ENCODE data around the gene HTR3D.

DNA sequence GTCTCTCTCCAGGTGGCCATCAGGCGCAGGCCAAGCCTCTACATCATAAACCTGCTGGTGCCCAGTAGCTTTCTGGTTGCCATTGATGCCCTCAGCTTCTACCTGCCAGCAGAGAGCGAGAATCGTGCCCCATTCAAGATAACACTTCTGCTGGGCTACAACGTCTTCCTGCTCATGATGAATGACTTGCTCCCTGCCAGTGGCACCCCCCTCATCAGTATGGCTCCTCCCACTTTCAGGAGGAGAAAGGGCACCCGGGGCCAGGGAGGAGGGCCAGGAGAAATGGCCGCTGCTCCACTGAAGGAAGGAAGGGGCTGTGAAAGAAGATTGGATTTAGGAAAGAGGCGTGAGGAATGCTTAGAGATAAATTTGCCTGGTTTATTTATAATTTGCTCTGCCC is 27.9 kb downstream of the HTR3D start:
- TF ChIP-seq NR2C2 (CRISPR knock-in tag; IDR thresholded peaks at IDR 0.05) (no peak), SMAD3 (CRISPR knock-in tag; IDR thresholded peaks at IDR 0.05; ENCODE audit: borderline replicate concordance) (no peak), ETV6 (CRISPR knock-in tag; IDR thresholded peaks at IDR 0.05) (no peak), ELF4 (CRISPR knock-in tag; IDR thresholded peaks at IDR 0.05; ENCODE audit: low read depth) (no peak), TEAD1 (CRISPR knock-in tag; IDR thresholded peaks at IDR 0.05) (no peak), OVOL2 (CRISPR knock-in tag; IDR thresholded peaks at IDR 0.05; ENCODE audit: borderline replicate concordance) (no peak), NR3C1 (CRISPR knock-in tag; conservative IDR thresholded peaks at IDR 0.05; ENCODE audit: low read depth) (no peak)
- TF ChIP-seq, protein P1, sequence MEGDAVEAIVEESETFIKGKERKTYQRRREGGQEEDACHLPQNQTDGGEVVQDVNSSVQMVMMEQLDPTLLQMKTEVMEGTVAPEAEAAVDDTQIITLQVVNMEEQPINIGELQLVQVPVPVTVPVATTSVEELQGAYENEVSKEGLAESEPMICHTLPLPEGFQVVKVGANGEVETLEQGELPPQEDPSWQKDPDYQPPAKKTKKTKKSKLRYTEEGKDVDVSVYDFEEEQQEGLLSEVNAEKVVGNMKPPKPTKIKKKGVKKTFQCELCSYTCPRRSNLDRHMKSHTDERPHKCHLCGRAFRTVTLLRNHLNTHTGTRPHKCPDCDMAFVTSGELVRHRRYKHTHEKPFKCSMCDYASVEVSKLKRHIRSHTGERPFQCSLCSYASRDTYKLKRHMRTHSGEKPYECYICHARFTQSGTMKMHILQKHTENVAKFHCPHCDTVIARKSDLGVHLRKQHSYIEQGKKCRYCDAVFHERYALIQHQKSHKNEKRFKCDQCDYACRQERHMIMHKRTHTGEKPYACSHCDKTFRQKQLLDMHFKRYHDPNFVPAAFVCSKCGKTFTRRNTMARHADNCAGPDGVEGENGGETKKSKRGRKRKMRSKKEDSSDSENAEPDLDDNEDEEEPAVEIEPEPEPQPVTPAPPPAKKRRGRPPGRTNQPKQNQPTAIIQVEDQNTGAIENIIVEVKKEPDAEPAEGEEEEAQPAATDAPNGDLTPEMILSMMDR (IDR thresholded peaks at IDR 0.05): no peak
- TF ChIP-seq, protein P2, sequence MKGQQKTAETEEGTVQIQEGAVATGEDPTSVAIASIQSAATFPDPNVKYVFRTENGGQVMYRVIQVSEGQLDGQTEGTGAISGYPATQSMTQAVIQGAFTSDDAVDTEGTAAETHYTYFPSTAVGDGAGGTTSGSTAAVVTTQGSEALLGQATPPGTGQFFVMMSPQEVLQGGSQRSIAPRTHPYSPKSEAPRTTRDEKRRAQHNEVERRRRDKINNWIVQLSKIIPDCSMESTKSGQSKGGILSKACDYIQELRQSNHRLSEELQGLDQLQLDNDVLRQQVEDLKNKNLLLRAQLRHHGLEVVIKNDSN (CRISPR knock-in tag; IDR thresholded peaks at IDR 0.05): no peak
- TF ChIP-seq, protein P3, sequence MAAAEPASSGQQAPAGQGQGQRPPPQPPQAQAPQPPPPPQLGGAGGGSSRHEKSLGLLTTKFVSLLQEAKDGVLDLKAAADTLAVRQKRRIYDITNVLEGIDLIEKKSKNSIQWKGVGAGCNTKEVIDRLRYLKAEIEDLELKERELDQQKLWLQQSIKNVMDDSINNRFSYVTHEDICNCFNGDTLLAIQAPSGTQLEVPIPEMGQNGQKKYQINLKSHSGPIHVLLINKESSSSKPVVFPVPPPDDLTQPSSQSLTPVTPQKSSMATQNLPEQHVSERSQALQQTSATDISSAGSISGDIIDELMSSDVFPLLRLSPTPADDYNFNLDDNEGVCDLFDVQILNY (CRISPR knock-in tag; IDR thresholded peaks at IDR 0.05): no peak
- TF ChIP-seq, protein P4, sequence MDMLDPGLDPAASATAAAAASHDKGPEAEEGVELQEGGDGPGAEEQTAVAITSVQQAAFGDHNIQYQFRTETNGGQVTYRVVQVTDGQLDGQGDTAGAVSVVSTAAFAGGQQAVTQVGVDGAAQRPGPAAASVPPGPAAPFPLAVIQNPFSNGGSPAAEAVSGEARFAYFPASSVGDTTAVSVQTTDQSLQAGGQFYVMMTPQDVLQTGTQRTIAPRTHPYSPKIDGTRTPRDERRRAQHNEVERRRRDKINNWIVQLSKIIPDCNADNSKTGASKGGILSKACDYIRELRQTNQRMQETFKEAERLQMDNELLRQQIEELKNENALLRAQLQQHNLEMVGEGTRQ (CRISPR knock-in tag; IDR thresholded peaks at IDR 0.05): no peak

Measured in WTC11 (cell line).